Measurements from ENCODE around the gene SPINK4.

The SPINK4 gene

DNA sequence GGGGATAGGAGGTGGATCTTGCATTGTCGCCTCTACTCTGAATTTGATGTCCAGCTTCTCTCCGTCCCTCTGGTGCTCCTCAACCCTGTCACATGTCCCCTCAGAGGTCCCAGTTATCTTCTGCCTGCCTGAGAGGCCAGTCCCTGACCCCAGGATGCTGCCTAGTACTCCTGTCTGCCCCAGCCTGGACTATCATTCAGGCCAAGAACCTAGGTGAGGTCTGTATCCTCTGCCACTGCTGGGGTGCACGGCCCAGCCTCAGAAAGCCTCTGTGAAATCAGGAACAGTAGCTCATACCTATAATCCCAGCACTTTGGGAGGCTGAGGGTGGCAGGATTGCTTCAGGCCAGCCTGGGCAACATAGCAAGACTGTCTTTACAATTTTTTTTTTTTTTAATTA, 8.6 kb downstream of the SPINK4 start:
- DNase-seq (ENCODE audit: low read depth) = no peak
- no peak for TF ChIP-seq CTCF (IDR thresholded peaks at IDR 0.05; ENCODE audit: control insufficient read depth, extremely low read depth, insufficient read depth)
- no peak overlapping the region for H3K4me3 ChIP-seq (ENCODE audit: low read depth, low read length)

- no peak for DNase-seq (ENCODE audit: low read depth)
- no peak overlapping the region for H3K4me3 ChIP-seq (ENCODE audit: low read depth, low read length)
- no peak for TF ChIP-seq CTCF (IDR thresholded peaks at IDR 0.05; ENCODE audit: control insufficient read depth, extremely low read depth, insufficient read depth)
These were observed 9.2 kb downstream of the SPINK4 start for GRCh38 chr9:33249087-33249658.

DNA sequence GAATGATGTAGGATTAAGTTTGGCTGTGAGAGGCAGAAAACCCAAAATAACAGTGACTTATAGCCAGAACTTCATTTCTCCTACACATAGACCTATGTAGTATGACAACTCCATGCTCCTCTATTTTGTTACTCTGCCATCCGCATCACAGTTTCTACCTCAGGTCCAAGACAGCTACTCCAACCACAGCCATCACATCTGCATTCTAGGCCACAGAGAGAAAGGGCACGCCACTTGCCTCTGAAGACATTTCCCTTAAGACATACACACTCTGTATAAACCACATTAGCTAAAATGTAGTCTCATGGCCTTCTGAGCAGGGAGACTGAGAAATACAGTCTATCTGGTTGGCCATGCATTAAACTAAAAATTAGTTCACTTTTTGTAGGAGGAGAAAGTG, 10.0 kb downstream of the SPINK4 start:
- TF ChIP-seq CTCF (IDR thresholded peaks at IDR 0.05; ENCODE audit: control insufficient read depth, extremely low read depth, insufficient read depth) = no peak
- H3K4me3 ChIP-seq (ENCODE audit: low read depth, low read length) = no peak overlapping the region
- DNase-seq (ENCODE audit: low read depth) = no peak

DNA sequence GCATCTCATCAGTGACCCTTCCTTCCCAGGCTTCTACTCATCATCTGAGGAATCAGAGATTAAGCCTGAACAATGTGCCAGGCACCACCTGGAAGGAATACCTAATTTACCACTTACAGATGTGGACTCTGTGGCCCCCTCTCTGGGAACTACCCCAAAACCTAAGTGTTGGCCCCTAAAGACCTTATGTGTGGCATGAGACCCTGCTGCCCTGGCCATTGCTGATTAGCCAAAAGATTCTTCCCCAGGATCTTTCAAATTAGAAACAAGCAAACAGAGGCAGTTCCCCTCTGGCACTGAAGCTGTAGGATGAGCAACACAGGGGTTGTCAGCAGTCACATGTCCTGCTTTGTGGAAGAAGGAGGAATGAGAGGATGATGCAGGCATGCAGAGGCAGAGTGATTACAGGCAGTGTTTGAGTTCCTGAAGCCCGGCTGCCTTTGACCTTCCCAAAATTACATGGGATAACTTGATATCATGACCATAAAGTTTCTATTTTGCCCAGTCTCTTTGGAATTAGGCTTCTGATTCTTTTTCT, 10.6 kb downstream of the SPINK4 start:
- H3K4me3 ChIP-seq (ENCODE audit: low read depth, low read length) = no peak overlapping the region
- TF ChIP-seq CTCF (IDR thresholded peaks at IDR 0.05; ENCODE audit: control insufficient read depth, extremely low read depth, insufficient read depth) = no peak
- DNase-seq (ENCODE audit: low read depth) = no peak

DNA sequence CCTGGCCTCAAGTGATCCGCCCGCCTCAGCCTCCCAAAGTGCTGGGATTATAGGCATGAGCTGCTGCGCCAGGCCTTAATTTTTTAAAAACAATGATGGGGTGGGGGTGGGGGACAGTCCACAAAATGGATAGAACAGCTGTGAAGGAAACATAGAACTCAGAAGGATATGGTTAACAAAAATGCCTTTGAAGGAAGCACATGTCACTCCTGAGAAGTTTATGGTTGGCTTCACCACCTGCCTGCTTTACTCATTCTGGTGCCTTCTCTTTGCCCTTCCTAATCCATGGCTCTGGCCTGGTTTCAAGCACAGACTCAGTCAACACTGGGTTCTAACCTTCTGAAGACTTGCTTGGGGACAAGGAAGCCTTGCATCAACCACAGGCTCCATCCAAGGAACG, 14.2 kb downstream of the SPINK4 start:
- DNase-seq (ENCODE audit: low read depth) = no peak
- no peak for TF ChIP-seq CTCF (IDR thresholded peaks at IDR 0.05; ENCODE audit: control insufficient read depth, extremely low read depth, insufficient read depth)
- no peak overlapping the region for H3K4me3 ChIP-seq (ENCODE audit: low read depth, low read length)

- H3K4me3 ChIP-seq (ENCODE audit: low read depth, low read length) = no peak overlapping the region
- no peak for TF ChIP-seq CTCF (IDR thresholded peaks at IDR 0.05; ENCODE audit: control insufficient read depth, extremely low read depth, insufficient read depth)
- no peak for DNase-seq (ENCODE audit: low read depth)
These were observed 15.0 kb downstream of the SPINK4 start for GRCh38 chr9:33255014-33255413.

DNA sequence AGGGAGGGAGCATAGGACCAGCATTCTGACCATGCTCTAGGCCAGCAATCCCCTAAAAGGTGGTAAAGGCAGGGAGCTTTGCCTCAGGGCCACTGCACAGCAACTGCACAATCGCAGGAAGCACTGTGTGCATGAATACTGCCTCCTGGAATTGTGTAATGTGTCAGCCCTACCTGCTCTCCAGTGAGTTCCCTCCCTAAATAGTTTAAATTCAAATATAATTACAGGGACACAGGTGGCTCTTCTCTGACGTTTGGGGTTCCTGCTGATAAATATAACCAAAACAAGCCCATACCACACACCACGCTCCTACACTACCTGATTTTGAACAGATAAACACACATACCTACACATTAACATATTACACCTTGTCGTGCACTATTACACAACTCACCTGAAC, 15.5 kb downstream of the SPINK4 start:
- DNase-seq (ENCODE audit: low read depth) = no peak
- no peak for TF ChIP-seq CTCF (IDR thresholded peaks at IDR 0.05; ENCODE audit: control insufficient read depth, extremely low read depth, insufficient read depth)
- no peak overlapping the region for H3K4me3 ChIP-seq (ENCODE audit: low read depth, low read length)
